Measurements from ENCODE around the gene SLC37A3. TPM values are rescaled to one million over a fixed set of nuclear protein-coding genes. Genes with fewer than 3 reads are reported as not detected.

Gene SLC37A3
- total and polyA plus RNA-seq, 2 of the 13 experiments (the other 11 are each of a cell fraction or from before 2014, with no cell fraction given), result 21.3 to 27.9 TPM

DNA sequence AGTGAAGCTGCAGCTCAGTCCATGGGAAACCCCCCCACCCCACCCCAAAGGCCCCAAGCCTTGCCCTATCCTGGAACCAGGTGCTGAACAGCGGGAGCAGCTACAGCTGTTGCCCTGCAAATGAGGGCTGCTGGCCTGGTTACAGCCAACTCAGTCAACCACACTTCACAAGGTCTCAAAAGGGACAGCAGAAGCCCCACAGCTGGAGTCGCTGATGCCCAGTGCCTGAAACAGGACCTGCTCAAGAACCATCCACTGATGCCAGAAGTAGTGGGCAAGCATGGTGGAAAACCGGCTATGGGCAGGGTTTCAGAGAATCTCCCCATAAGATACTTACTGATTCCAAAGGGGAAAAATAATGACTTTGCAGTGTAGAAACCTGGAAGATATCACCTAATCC, 110.3 kb downstream of the SLC37A3 start:
- BruUV-seq (replicated peaks), result no TSS peak

More for the DNA sequence above, 110.3 kb downstream of the SLC37A3 start:
- ATAC-seq, result no peak
- Histone ChIP-seq H3K79me2 (ENCODE audit: insufficient read depth, low read length) (no peaks in the 10 kb centered on the region), H3K9ac (ENCODE audit: insufficient read depth, low read depth, low read length) (no peak overlapping the region), H3K9me3 (ENCODE audit: low read length) (no peaks in the 10 kb centered on the region), H4K20me1 (ENCODE audit: insufficient read depth, low read length) (no peaks in the 10 kb centered on the region), H3K36me3 (replicated peaks in 1 of 2; ENCODE audit: control insufficient read depth in 1 of 2, insufficient read depth in 2 of 2, low read length in 2 of 2) (no peaks in the 10 kb centered on the region; a peak in 1 of 5 replicates), H3K4me1 (ENCODE audit: insufficient read depth, low read length) (peaks cover 17% of the 10 kb centered on the region), H2AFZ (ENCODE audit: low read length) (no peak overlapping the region), H3K4me3 (replicated peaks in 1 of 3; ENCODE audit: insufficient read depth in 1 of 3, low read depth in 2 of 3, low read length in 3 of 3) (no peak overlapping the region), H3K27me3 (ENCODE audit: control insufficient read depth in 1 of 2, insufficient read depth in 2 of 2, low read length in 2 of 2) (peaks cover 0 to 7% of the 10 kb centered on the region in 2 experiments; a peak in 3 of 5 replicates), H3K4me2 (ENCODE audit: low read depth, low read length) (no peak overlapping the region), H3K27ac (ENCODE audit: extremely low read length, insufficient read depth, low read length) (no peak overlapping the region)
- DNase-seq (ENCODE audit: low spot score), result no peak
- intact Hi-C loops (cut with micrococcal nuclease; ENCODE audit: unreplicated experiment) (no loop called here), in situ Hi-C loops (cut with HindIII; ENCODE audit: extremely low pct_ligation_motif_present, low pct_unique_long_range_greater_than_20kb) (no loop called here)
- no peak for TF ChIP-seq NPAS2 (CRISPR knock-in tag; IDR thresholded peaks at IDR 0.05; ENCODE audit: borderline replicate concordance)
- TF ChIP-seq, protein P1, sequence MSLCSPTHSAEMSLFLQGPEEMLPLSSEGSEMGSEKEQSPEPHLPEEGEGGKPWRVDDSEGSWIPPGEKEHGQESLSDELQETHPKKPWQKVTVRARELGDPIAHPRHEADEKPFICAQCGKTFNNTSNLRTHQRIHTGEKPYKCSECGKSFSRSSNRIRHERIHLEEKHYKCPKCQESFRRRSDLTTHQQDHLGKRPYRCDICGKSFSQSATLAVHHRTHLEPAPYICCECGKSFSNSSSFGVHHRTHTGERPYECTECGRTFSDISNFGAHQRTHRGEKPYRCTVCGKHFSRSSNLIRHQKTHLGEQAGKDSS (CRISPR knock-in tag; IDR thresholded peaks at IDR 0.05; ENCODE audit: borderline replicate concordance, low read depth), result no peak
- TF ChIP-seq HDAC6 (IDR thresholded peaks at IDR 0.05; ENCODE audit: low read depth, low read length), result no peak
- no peak for TF ChIP-seq ZNF329 (CRISPR knock-in tag; IDR thresholded peaks at IDR 0.05; ENCODE audit: low read depth)
- TF ChIP-seq RBAK (CRISPR knock-in tag; IDR thresholded peaks at IDR 0.05), result no peak
- TF ChIP-seq ZFY (CRISPR knock-in tag; IDR thresholded peaks at IDR 0.05), result no peak
- TF ChIP-seq POGK (CRISPR knock-in tag; conservative IDR thresholded peaks at IDR 0.05), result no peak
- TF ChIP-seq STAT6 (CRISPR knock-in tag; IDR thresholded peaks at IDR 0.05; ENCODE audit: borderline replicate concordance), result no peak
- no peak for TF ChIP-seq NCOA5 (CRISPR knock-in tag; IDR thresholded peaks at IDR 0.05)
- no peak for TF ChIP-seq BORCS8-MEF2B (CRISPR knock-in tag; IDR thresholded peaks at IDR 0.05)
- TF ChIP-seq, protein P2, sequence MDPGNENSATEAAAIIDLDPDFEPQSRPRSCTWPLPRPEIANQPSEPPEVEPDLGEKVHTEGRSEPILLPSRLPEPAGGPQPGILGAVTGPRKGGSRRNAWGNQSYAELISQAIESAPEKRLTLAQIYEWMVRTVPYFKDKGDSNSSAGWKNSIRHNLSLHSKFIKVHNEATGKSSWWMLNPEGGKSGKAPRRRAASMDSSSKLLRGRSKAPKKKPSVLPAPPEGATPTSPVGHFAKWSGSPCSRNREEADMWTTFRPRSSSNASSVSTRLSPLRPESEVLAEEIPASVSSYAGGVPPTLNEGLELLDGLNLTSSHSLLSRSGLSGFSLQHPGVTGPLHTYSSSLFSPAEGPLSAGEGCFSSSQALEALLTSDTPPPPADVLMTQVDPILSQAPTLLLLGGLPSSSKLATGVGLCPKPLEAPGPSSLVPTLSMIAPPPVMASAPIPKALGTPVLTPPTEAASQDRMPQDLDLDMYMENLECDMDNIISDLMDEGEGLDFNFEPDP (CRISPR knock-in tag; conservative IDR thresholded peaks at IDR 0.05), result no peak
- TF ChIP-seq ZNF782 (CRISPR knock-in tag; IDR thresholded peaks at IDR 0.05; ENCODE audit: borderline replicate concordance), result no peak
- TF ChIP-seq IKZF1 (IDR thresholded peaks at IDR 0.05), result no peak
- TF ChIP-seq ZSCAN21 (CRISPR knock-in tag; IDR thresholded peaks at IDR 0.05; ENCODE audit: borderline replicate concordance), result no peak
- no peak for TF ChIP-seq ZFYVE20 (CRISPR knock-in tag; IDR thresholded peaks at IDR 0.05; ENCODE audit: borderline replicate concordance, low read depth)
- no peak for TF ChIP-seq MBD4 (IDR thresholded peaks at IDR 0.05; ENCODE audit: borderline replicate concordance, low read length)
- TF ChIP-seq KLF6 (CRISPR knock-in tag; IDR thresholded peaks at IDR 0.05), result no peak
- no peak for TF ChIP-seq ZNF382 (CRISPR knock-in tag; IDR thresholded peaks at IDR 0.05; ENCODE audit: borderline replicate concordance)
- TF ChIP-seq ZC3H13 (CRISPR knock-in tag; IDR thresholded peaks at IDR 0.05), result no peak
- POLR2A ChIA-PET, result no interaction called here
- FAIRE-seq, result no peak
- CTCF ChIA-PET (ENCODE audit: low intra/inter-chr PET ratio, low total read pairs), result no interaction called here
- 80% methylated on average over 2 of the region's 3 CpGs for WGBS (ENCODE audit: low lambda C conversion rate)

Measured in HepG2 (cell line).